Activated CD8-positive, alpha-beta memory T cell treated with anti-CD3 and anti-CD28 coated beads, Interleukin-2, amount 50 U/mL, for 1 hour (primary cell): Measurements from ENCODE around the gene SERP1.
"Not testable (repeated sequence)": the region's sequence is repeated elsewhere in the genome, so short reads cannot be mapped to it uniquely, and the experiment has no call there.

Source experiments
- DNase-seq: peaks from one replicate; pipeline ENCODE4 v3.0.0-alpha.2; 2020; ENCODE audit errors: extremely low read depth

The SERP1 gene

DNA sequence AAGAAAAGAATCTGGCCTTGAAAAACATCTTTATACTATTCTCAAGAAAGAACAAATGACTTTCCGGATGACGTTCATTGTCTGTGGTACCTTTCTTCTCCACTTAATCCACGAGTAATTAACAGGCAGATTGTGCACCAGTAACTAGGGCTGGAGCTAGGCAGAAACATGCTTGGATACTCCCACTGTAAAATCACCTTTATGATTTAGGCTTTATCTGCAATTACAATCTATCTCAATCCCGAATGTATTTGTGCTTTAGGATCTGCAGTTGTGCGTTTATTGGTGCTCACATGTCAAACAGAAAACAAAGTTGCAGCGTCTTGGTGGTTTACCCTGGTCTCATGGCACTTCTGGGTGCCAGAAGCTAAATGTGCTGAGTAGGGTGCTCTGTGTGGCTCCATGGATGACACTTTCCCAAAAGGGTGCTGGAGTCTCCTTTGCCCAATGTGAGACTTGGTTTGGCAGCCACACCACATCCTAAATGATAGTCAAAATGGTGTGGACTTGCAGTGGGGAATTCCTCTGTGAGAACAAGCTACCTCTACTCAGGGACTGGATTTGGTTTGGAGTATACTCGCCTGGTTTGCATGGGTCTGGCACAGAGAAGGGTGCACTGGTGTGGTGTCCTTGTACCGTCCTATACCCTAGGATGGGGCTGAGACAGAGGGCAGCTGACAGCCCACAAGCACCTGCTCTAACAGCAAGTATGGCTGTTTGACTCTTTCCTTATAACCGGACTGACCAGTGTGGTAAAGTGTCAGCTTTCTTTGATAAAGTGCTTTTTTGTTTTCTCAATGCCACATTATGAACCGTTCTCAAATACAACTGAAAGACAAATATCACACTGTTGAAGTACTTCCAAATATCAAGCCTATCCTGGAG lies 7.7 kb downstream of the SERP1 start:
- no peak for DNase-seq

- DNase-seq, result no peak
Observed at GRCh38 chr3:150535204-150535603, 11.1 kb downstream of the SERP1 start.

DNA sequence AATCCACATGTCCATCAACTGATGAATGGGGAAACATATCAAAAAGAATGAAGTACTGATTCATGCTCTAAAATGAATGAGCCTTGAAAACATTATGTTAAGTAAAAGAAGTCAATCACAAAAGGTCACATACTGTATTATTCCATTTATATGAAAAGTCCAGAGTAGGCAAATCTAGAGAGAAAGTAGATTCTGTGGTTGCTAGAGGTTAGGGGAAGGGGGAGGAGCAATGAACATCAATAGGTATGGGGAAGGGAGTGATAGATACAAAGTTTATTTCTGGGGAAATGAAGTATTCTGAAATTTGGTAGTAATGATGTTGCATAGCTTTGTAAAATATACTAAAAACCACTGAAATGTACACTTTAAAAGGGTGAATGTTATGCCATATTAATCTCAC lies 14.5 kb downstream of the SERP1 start:
- DNase-seq, result no peak

DNA sequence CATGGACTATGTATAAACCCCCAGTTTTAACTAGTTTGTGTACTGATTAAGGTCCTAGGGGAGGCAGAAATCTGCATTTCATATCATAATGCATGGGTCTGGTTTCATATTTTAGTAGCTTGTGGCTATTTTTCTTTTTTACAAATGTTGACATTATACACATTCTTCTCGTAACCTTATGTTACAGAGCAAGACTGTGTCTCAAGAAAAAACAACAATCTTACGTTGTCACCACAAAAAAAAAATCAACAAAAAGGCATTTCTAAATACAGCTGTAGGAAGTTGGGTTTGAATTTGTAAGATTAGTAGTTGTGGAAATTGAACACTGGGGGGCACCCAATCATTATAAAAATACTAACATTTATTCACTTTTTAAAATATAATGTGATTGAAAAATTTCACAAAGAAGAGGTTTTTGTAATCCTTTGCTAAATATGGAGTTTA lies 17.9 kb downstream of the SERP1 start:
- DNase-seq, result no peak

GRCh38 chr3:150527464-150528255 lies 18.6 kb downstream of the SERP1 start:
- DNase-seq, result no peak

GRCh38 chr3:150523538-150523937 lies 22.8 kb downstream of the SERP1 start:
- DNase-seq, result no peak

DNA sequence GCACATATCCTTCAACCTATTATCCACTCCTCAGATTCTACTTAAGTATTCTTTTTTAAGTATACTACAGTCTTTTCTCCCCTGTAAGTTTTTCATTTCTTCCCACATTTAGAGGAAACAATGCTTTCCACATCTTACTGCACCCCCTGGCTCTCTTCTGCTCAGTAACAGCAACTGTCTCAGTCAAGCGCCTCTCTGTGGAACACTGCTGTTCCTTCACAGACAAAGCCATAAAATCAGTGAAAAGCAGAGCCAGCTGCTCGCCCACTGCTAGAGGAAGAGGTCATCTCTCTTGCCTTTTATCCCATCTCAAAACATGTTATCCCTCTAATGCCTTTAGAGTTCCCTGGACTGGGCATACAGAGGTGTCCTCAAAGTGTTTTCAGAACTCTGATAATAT lies 24.8 kb downstream of the SERP1 start:
- DNase-seq, result no peak

GRCh38 chr3:150520408-150520807 lies 25.9 kb downstream of the SERP1 start:
- no peak for DNase-seq

DNA sequence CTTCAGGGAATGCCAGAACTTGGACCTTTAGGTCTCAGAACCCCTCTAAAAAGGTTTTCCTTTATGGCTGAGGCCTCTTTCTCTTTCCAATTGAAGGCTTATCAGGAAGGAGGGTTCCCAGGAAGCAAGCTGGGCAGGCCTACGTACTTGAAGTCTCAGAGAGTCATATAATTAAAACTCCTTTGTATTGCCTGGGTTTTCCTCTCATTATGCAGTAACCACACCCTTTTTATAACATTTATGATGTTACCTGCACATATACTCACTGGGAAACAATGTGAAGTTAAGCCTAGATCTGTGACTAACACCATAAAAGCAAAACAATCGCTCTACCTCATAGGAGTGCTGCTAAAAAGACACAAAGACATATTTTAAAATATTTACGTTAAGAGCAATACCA lies 27.3 kb downstream of the SERP1 start:
- no peak for DNase-seq

GRCh38 chr3:150515210-150515609 lies 31.1 kb downstream of the SERP1 start:
- DNase-seq, result no peak

- no peak for DNase-seq
Observed at GRCh38 chr3:150511122-150511821, 35.0 kb downstream of the SERP1 start.

DNA sequence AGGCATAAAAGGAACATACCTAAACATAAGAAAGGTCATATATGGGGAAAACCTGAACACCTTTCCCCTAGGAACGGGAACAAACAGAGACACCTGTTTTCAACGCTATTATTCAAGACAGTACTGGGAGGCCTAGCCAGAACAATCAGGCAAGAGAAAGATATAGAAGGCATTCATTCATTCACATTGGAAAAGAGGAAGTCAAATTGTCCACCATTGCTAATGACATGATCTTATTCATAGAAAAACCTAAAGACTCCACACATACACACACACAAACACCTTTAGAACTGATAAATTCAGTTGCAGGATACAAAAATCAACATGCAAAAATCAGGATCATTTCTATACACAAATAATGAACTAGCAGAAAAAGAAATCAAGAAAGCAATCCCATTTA lies 36.5 kb downstream of the SERP1 start:
- no peak for DNase-seq

DNA sequence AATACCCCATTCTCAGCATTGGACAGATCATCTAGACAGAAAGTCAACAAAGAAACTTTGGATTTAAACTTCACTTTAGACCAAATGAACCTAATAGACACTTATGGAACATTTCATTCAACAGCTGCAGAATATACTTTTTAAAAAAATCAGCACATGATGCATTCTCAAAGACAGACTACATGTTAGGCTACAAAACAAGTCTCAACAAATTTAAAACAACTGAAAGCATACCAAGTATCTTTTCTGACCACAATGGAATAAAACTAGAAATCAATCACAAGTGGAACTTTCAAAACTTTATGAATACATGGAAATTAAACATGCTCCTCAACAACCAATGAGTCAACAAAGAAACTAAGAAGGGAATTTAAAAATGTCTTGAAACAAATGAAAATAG lies 37.9 kb downstream of the SERP1 start:
- DNase-seq, result no peak

DNA sequence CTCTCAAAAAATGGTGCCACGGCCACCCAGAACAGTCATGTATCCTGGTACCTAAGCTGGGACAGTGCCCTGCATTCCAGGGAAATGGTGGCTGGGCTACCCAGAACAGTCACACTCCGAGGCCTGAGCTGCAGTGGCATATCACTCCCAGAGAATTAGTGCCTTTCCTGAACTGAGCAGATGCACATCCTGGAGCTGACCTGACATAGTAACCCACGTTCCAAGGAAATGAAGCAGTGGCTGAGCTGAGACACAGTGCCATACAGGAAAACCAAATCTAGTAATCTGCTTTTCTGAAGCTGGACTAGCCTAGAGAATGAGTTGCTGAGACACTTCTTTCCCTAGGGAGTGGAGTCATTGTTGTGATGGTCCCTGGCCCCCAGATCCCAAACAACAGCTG lies 41.8 kb downstream of the SERP1 start:
- DNase-seq, result no peak

DNA sequence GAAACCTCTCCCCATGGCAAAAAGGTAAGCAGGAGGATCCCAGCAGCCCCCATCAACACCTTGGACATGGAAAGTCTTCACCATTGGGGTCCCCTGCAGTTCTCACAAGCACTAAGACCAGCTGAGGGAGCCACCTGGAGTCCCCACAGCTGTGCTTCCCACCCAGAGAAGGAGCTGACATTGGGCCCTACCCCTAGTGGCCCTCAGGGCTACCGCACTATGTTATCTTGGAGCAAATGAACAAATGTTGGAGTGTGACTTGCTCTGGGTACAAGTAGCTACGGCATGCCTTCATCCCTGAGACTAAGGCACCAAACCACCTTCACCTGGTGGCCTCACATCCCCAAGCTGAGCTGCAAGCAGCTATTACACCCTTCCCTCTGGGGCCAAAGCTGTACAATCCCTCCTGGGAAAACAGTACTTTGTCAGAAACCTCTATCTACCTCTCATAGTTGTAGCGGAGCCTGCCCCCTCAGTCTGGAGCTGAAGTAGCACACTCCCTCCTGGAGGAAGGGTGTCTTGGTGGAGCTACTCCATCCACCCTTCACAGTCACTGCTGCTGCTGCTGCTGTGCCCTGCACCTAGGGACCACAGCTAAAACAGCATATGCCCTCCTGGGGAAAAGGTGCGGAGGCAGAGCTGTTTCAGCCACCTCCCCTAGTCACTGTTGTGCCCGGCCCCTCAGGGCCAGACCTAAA lies 42.7 kb downstream of the SERP1 start:
- DNase-seq, result no peak

GRCh38 chr3:150500960-150501359 lies 45.3 kb downstream of the SERP1 start:
- DNase-seq, result not testable (repeated sequence)

GRCh38 chr3:150497956-150498355 lies 48.3 kb downstream of the SERP1 start:
- no peak for DNase-seq

GRCh38 chr3:150495563-150496168 lies 50.6 kb downstream of the SERP1 start:
- DNase-seq, result no peak

- DNase-seq, result no peak
Observed at GRCh38 chr3:150495149-150495548, 51.1 kb downstream of the SERP1 start.

DNA sequence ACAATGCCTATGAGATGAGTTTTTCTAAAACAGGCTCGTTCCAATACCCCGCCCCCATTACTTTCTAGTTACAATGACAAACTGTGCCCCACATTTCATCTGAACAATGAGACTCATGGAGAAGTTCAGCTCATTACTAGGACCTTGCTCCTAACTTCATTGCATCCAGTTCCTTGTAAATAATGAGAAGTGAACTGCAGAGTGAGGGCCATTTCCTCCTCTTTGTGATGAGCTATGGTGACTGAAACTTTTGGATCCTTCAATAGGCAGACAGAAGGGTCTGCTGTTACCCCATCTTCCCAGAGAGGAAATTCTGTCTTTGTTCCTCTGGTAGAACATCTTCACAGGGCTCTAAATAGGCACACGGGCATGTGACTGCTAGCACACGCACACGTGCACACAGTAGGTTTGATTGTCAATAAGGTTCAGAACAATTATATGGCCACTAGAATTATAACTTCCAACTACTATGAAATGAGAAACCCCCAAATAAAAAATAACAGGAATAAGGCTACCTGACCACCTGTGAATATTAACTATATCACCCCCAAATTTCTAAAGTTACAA lies 51.8 kb downstream of the SERP1 start:
- DNase-seq, result no peak
